HK-2 (cell line): ENCODE data around the gene NUP107.
A peak's percentile ranks its signal among the peaks of the same experiment; 100 is the strongest.
"Not testable (repeated sequence)": the region's sequence is repeated elsewhere in the genome, so short reads cannot be mapped to it uniquely, and the experiment has no call there.

Experiments
- DNase-seq: peaks from one replicate; pipeline ENCODE4 v3.0.0-alpha.2; 2018; ENCODE audit not compliant: unreplicated experiment

NUP107 gene

GRCh38 chr12:68686595-68687521 is at the start of gene NUP107:
TSS of gene NUP107 (plus strand) at chr12:68686978. CDS start at chr12:68687066, 88 bp downstream.
- DNase-seq = peak; percentile 99

- DNase-seq = not testable (repeated sequence)
Observed at GRCh38 chr12:68637439-68637838, 49.3 kb upstream of the NUP107 start.

- no peak for DNase-seq
Observed at GRCh38 chr12:68638171-68638570, 48.6 kb upstream of the NUP107 start.

GRCh38 chr12:68638721-68639395 is 47.9 kb upstream of the NUP107 start:
- DNase-seq = no peak

GRCh38 chr12:68639396-68639767 is 47.4 kb upstream of the NUP107 start:
- no peak for DNase-seq

GRCh38 chr12:68641138-68641537 is 45.6 kb upstream of the NUP107 start:
- DNase-seq = no peak

GRCh38 chr12:68646484-68646883 is 40.3 kb upstream of the NUP107 start:
- DNase-seq = no peak

GRCh38 chr12:68647507-68647906 is 39.3 kb upstream of the NUP107 start:
- DNase-seq = no peak

GRCh38 chr12:68648179-68648578 is 38.6 kb upstream of the NUP107 start:
- DNase-seq = no peak

- DNase-seq = no peak
Observed at GRCh38 chr12:68665016-68665569, 21.7 kb upstream of the NUP107 start.

- DNase-seq = no peak
Observed at GRCh38 chr12:68667291-68667690, 19.5 kb upstream of the NUP107 start.

GRCh38 chr12:68667896-68668295 is 18.9 kb upstream of the NUP107 start:
- DNase-seq = no peak

- no peak for DNase-seq
Observed at GRCh38 chr12:68671179-68671578, 15.6 kb upstream of the NUP107 start.

- DNase-seq = no peak
Observed at GRCh38 chr12:68673788-68674187, 13.0 kb upstream of the NUP107 start.

GRCh38 chr12:68674376-68674775 is 12.4 kb upstream of the NUP107 start:
- no peak for DNase-seq

GRCh38 chr12:68675101-68675842 is 11.5 kb upstream of the NUP107 start:
- no peak for DNase-seq

GRCh38 chr12:68676854-68677253 is 9.9 kb upstream of the NUP107 start:
- not testable (repeated sequence) for DNase-seq

- DNase-seq = no peak
Observed at GRCh38 chr12:68686262-68686594, 550 bp upstream of the NUP107 start.

GRCh38 chr12:68695454-68695853 is 8.7 kb downstream of the NUP107 start:
- DNase-seq = no peak

- DNase-seq = no peak
Observed at GRCh38 chr12:68699486-68699885, 12.7 kb downstream of the NUP107 start.

- DNase-seq = no peak
Observed at GRCh38 chr12:68727776-68728175, 41.0 kb downstream of the NUP107 start.

GRCh38 chr12:68733661-68734071 is 46.9 kb downstream of the NUP107 start:
- no peak for DNase-seq
